ENCODE measurements around the gene SIGMAR1. TPM values are rescaled to one million over a fixed set of nuclear protein-coding genes. Genes with fewer than 3 reads are reported as not detected.
A peak's percentile ranks its signal among the peaks of the same experiment; 100 is the strongest.

SIGMAR1 gene
- total RNA-seq, 4 donors from 2014 or later = 78.5 to 111 (median 109) TPM

GRCh38 chr9:34628656-34629490 is 8.7 kb downstream of the SIGMAR1 start, which contains the start of gene ARID3C:
ARID3C (minus strand) TSS chr9:34629066; CDS start chr9:34628014, 1,052 bp downstream.
- peaks cover 69% of the 10 kb centered on the region for H3K27me3 ChIP-seq
- no peak for DNase-seq (ENCODE audit: low spot score in 2 of 2)
- peak within 1 kb of the TSS; percentile 50 for H3K4me3 ChIP-seq
- H3K36me3 ChIP-seq = no peaks in the 10 kb centered on the region
- TF ChIP-seq POLR2A (IDR thresholded peaks at IDR 0.05) (no peak), EP300 (IDR thresholded peaks at IDR 0.05) (no peak), CTCF (IDR thresholded peaks at IDR 0.05) (no peak), POLR2AphosphoS5 (IDR thresholded peaks at IDR 0.05) (no peak)
- no peaks in the 10 kb centered on the region for H3K9me3 ChIP-seq
- 1% methylated on average over 35 of the region's 69 CpGs for WGBS
- H3K4me1 ChIP-seq = peaks cover 18% of the 10 kb centered on the region
- no peak within 1 kb of the TSS for H3K27ac ChIP-seq

GRCh38 chr9:34627716-34628655 is 9.6 kb downstream of the SIGMAR1 start:
- DNase-seq (ENCODE audit: low spot score in 2 of 2) = no peak
- H3K27me3 ChIP-seq = peaks cover 77% of the 10 kb centered on the region

GRCh38 chr9:34625186-34625486 is 12.5 kb downstream of the SIGMAR1 start:
- Histone ChIP-seq H3K27me3 (peaks cover 76% of the 10 kb centered on the region), H3K4me1 (peaks cover 41% of the 10 kb centered on the region)
- 80% methylated on average over 3 of the region's 3 CpGs for WGBS

More at GRCh38 chr9:34627716-34628655, 9.6 kb downstream of the SIGMAR1 start:
- peak overlapping the region; percentile 50 for H3K4me3 ChIP-seq
- WGBS = 71% methylated on average over 20 of the region's 20 CpGs
- no peaks in the 10 kb centered on the region for H3K36me3 ChIP-seq
- H3K4me1 ChIP-seq = peaks cover 24% of the 10 kb centered on the region
- H3K27ac ChIP-seq = no peak overlapping the region
- H3K9me3 ChIP-seq = no peaks in the 10 kb centered on the region
- TF ChIP-seq EP300 (IDR thresholded peaks at IDR 0.05) (no peak), POLR2A (IDR thresholded peaks at IDR 0.05) (no peak), POLR2AphosphoS5 (IDR thresholded peaks at IDR 0.05) (no peak), CTCF (IDR thresholded peaks at IDR 0.05) (no peak)

GRCh38 chr9:34624475-34625185 is 13.0 kb downstream of the SIGMAR1 start:
- no peak overlapping the region for H3K27ac ChIP-seq
- DNase-seq (ENCODE audit: low spot score in 2 of 2) = no peak
- H3K4me1 ChIP-seq = peaks cover 45% of the 10 kb centered on the region
- H3K36me3 ChIP-seq = no peaks in the 10 kb centered on the region
- H3K4me3 ChIP-seq = no peak overlapping the region
- 46% methylated on average over 24 of the region's 39 CpGs for WGBS
- H3K27me3 ChIP-seq = peaks cover 71% of the 10 kb centered on the region
- H3K9me3 ChIP-seq = no peaks in the 10 kb centered on the region
- TF ChIP-seq EP300 (IDR thresholded peaks at IDR 0.05) = no peak
- no peak for TF ChIP-seq POLR2AphosphoS5 (IDR thresholded peaks at IDR 0.05)
- no peak for TF ChIP-seq POLR2A (IDR thresholded peaks at IDR 0.05)
- TF ChIP-seq CTCF (IDR thresholded peaks at IDR 0.05) = no peak

More at GRCh38 chr9:34625186-34625486, 12.5 kb downstream of the SIGMAR1 start:
- no peak overlapping the region for H3K4me3 ChIP-seq
- no peaks in the 10 kb centered on the region for H3K9me3 ChIP-seq
- no peak for TF ChIP-seq EP300 (IDR thresholded peaks at IDR 0.05)
- TF ChIP-seq POLR2A (IDR thresholded peaks at IDR 0.05) = no peak
- no peak for TF ChIP-seq CTCF (IDR thresholded peaks at IDR 0.05)
- TF ChIP-seq POLR2AphosphoS5 (IDR thresholded peaks at IDR 0.05) = no peak
- H3K27ac ChIP-seq = no peak overlapping the region
- DNase-seq (ENCODE audit: low spot score in 2 of 2) = no peak
- H3K36me3 ChIP-seq = no peaks in the 10 kb centered on the region

All from suprapubic skin (tissue), 4 donors.